Dendritic cell treated with granulocyte-macrophage colony-stimulating factor and Interleukin-4, amounts not matched to agents 40 ng/mL and 50 ng/mL, for 4 days (primary cell): ENCODE results near the gene SLC27A3.
"Not testable (repeated sequence)": the region's sequence is repeated elsewhere in the genome, so short reads cannot be mapped to it uniquely, and the experiment has no call there.

ENCODE experiments used
- H3K27ac Mint-ChIP-seq: one replicate; pipeline ENCODE4 v1.8.0; 2022; ENCODE audit warnings: mild to moderate bottlenecking, mixed read lengths
- H3K27me3 Mint-ChIP-seq: one replicate; pipeline ENCODE4 v1.8.0; 2022; ENCODE audit warnings: mild to moderate bottlenecking, mixed read lengths
- H3K36me3 Mint-ChIP-seq: one replicate; pipeline ENCODE4 v1.8.0; 2022; ENCODE audit warnings: low read depth, mixed read lengths
- H3K4me1 Mint-ChIP-seq: one replicate; pipeline ENCODE4 v1.8.0; 2022; ENCODE audit warnings: low read depth, mixed read lengths
- H3K4me3 Mint-ChIP-seq: one replicate; pipeline ENCODE4 v1.8.0; 2022; ENCODE audit warnings: mild to moderate bottlenecking, moderate library complexity, mixed read lengths
- H3K9me3 Mint-ChIP-seq: one replicate; pipeline ENCODE4 v1.8.0; 2022; ENCODE audit warnings: mixed read lengths
- intact Hi-C: fragments of 100-400 bp; cut with micrococcal nuclease; formaldehyde crosslinking; loops from one replicate; pipeline ENCODE4 v1.15.0; 2022

The SLC27A3 gene

DNA sequence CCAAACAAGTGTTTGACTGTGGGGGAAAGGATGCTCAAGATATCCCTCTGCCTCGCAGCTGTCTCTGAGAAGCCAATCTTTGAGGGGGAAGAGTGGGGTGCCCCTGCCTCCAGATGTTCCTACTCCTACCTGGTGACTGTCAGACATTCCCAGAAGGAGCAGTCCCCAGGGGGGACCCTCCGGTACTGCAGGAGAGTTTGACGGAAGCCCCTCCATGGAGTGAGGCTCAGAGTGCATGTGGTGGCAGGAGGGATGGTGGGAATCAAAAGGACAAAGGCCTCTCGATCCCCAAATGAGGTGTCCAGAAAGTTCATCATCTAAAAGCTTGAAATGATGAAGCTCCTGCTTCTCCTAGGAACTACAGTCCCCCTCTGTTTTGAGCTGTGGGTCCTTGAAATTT is 5.3 kb downstream of the SLC27A3 start:
- Mint-ChIP-seq H3K27ac (peak overlapping the region; percentile 83), H3K27me3 (no peaks in the 10 kb centered on the region), H3K4me1 (peaks cover 74% of the 10 kb centered on the region), H3K4me3 (no peak overlapping the region), H3K9me3 (no peaks in the 10 kb centered on the region), H3K36me3 (peaks cover 58% of the 10 kb centered on the region)
- intact Hi-C loops = no loop called here

DNA sequence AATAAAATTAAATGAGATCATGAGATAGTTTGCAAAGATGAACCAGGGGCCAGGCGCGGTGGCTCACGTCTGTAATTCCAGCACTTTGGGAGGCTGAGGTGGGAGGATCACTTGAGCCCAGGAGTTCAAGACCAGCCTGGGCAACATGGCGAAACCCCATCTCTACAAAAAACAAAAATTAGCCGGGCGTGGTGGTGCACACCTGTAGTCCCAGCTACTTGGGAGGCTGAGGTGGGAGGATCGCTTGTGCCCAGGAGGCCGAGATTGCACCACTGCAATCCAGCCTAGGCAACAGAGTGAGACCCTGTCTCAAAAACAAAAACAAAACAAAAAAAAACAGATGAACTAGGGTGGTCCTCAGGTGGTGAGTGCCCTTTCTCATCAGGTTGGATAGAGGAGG is 7.4 kb downstream of the SLC27A3 start:
- intact Hi-C loops, H3K27me3 Mint-ChIP-seq, H3K9me3 Mint-ChIP-seq: not testable (repeated sequence)
- H3K4me3 Mint-ChIP-seq = peak overlapping the region; percentile 83
- H3K4me1 Mint-ChIP-seq = peaks cover 61% of the 10 kb centered on the region
- peaks cover 37% of the 10 kb centered on the region for H3K36me3 Mint-ChIP-seq
- peak overlapping the region; percentile 93 for H3K27ac Mint-ChIP-seq

DNA sequence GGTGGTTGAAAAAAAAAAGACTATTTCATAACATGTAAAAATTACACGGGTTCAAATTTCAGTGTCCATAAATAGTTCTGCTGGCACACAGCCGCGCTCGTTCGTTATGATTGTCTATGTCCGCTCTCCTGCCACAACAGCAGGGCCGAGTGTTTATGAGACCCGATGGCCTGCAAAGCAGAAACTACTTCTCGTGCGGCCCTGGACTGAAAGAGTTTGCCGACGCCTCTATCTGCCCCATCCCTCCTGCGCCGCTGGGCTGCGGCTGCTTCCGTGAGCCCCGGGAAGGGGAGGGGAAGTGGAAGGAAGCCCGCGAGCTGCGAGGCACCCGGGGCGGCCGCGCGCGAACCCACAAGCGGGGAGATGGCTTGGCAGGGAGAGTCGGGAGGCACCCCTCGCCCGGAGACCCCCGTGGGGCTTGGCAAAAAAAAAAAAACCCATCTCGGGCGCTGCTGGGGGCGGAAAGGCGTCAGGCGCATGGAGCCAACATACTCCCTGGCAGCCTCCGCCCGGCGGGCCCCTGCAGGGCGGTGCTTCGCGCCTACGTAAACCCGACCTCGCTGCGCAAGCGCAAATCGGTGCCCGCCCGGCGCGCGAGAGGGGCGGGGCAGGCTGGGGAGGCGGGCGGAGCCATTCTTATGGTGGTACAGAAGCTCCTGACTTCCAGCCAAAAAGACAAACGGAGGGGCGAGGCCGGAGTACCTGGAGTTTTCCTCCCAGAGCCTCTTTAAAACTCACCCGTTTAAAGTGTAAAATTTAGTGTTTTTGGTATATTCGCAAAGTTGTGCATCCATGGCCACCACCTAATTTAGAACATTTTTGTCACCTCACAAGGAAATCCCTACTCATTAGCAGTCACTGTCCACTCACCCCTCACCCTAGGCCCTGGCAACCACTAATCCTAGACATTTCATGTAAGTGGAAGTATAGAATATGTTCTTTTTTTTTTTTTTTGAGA is 8.3 kb downstream of the SLC27A3 start:
- Mint-ChIP-seq H3K4me3 (peak overlapping the region; percentile 83), H3K27me3 (no peaks in the 10 kb centered on the region), H3K4me1 (peaks cover 58% of the 10 kb centered on the region), H3K36me3 (peaks cover 29% of the 10 kb centered on the region), H3K9me3 (no peaks in the 10 kb centered on the region), H3K27ac (peak overlapping the region; percentile 93)
- intact Hi-C loops = no loop called here

DNA sequence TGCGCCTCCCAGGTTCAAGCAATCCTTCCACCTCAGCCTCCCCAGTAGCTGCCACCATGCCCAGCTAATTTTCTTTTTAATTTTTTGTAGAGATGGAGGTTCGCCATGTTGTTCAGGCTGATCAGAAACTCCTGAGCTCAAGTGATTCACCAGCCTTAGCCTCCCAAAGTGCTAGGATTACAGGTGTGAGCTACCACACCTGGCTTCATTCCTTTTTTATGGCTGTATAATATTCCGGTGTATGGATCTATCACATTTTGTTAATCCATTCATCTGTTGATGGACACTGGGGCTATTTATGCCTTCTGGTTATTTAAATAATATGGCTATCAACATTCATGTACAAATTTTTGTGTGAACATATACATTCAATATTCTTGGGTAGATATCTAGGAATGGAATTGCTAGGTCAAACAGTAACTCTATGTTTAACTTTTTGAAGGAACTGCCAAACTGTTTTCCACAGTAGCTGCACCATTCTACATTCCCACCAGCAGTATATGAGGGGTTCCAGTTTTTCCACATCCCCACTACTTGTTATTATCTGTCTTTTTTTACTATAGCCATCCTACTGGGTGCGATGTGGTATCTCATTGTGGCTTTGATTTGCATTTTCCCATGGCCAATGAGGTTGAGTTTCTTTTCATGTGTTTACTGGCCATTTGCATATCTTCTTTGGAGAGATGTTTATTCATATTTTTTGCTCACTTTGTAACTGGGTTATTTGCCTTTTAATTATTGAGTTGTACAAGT is 11.0 kb downstream of the SLC27A3 start:
- H3K27ac Mint-ChIP-seq = no peak overlapping the region
- H3K36me3 Mint-ChIP-seq = peaks cover 2% of the 10 kb centered on the region
- H3K9me3 Mint-ChIP-seq = no peaks in the 10 kb centered on the region

DNA sequence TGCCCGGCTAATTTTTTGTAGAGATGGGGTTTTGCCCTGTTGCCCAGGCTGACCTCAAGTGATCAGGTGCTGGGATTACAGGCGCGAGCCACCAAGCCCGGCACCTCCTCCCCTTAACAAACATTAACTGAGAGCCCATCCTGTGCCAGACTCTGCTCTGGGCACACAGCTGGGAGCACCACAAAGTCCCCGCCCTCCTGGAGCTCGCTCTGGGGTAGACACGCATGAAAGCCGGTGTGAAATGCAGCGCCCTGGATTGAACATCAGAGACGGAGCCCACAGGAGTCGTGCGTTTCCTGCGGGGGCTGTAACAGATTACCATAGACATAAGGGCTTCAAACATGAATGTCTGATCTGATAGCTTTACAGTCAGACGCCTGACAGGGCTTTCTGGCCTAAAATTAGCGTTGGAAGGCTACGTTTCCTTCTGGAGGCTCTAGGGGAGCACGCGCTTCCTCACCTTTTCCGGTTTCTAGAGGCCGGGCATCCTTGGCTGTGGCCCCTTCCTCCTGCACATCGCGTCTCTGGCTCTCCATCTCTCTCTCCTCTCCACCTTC is 14.3 kb downstream of the SLC27A3 start:
- no peaks in the 10 kb centered on the region for H3K36me3 Mint-ChIP-seq
- H3K9me3 Mint-ChIP-seq = no peaks in the 10 kb centered on the region
- H3K4me1 Mint-ChIP-seq = peaks cover 68% of the 10 kb centered on the region
- H3K27me3 Mint-ChIP-seq = no peaks in the 10 kb centered on the region
- intact Hi-C loops = loop anchor here (2.0 to 10.0 kb wide), 2 partner anchors 15 to 155 kb away; partner anchors contain the start of gene DENND4B
- peak overlapping the region; percentile 79 for H3K4me3 Mint-ChIP-seq
- H3K27ac Mint-ChIP-seq = peak overlapping the region; percentile 90

More for the DNA sequence above, 11.0 kb downstream of the SLC27A3 start:
- Mint-ChIP-seq H3K4me1 (peaks cover 55% of the 10 kb centered on the region), H3K27me3 (no peaks in the 10 kb centered on the region), H3K4me3 (no peak overlapping the region)
- intact Hi-C loops = no loop called here

DNA sequence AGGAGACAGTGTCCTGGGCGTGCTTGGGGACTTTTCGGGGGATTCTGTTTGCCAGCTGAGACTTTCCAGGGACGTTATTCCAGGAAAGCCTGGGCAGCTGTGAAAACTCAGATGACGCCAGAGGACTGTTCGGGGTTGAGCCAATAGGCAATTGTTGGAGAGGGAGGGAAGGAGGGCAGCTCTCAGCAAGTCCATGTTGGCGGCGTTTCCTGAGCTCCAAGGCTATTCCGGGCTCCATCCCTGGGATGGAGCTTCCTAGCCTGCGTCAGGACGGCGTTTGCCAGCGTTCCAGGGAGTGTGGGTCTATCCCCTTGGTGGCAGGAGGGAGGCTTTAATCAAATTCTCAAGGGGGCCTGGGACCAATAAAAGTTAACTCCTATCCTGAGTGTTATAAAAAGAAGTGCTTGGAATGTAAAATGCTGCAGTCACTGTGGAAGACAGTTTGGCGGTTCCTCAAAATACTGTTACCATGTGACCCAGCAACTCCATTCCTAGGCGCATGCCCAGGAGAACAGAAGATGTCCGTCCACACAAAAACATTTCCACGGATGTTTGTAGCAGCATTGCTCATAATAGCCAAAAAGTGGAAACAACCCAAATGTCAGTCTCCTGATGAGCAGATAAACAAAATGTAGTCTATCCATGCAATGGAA is 15.2 kb downstream of the SLC27A3 start:
- intact Hi-C loops = loop anchor here (2.0 to 10.0 kb wide), 2 partner anchors 14 to 154 kb away; partner anchors contain the start of gene DENND4B
- H3K4me3 Mint-ChIP-seq = peak overlapping the region; percentile 79
- peak overlapping the region; percentile 90 for H3K27ac Mint-ChIP-seq
- H3K27me3 Mint-ChIP-seq = no peaks in the 10 kb centered on the region
- no peaks in the 10 kb centered on the region for H3K9me3 Mint-ChIP-seq
- no peaks in the 10 kb centered on the region for H3K36me3 Mint-ChIP-seq
- peaks cover 71% of the 10 kb centered on the region for H3K4me1 Mint-ChIP-seq

DNA sequence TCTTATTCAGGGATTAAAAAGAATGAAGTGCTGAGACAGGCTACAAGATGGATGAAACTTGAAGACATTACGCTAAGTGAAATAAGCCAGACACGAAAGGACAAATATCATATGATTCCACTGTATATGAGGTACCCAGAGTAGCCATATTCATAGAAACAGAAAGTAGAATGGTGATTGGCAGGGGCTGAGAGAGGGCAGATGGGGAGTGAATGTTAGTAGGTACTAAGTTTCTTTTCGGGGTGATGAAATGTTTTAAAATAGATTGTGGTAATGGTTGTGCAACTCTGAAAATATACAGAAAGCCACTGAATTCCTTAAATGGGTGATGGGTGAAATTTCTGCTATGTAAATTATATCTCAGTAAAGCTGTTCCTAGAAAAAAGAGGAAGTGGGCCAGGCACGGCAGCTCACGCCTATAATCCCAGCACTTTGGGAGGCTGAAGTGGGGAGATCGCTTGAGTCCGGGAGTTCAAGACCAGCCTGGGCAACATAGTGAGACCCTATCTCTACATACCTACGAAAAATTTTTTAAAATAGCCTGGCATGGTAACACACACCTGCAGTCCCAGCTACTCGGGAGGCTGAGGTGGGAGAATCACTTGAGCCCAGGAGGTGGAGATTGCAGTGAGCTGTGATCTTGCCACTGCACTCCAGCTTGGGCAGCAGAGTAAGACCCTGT is 15.9 kb downstream of the SLC27A3 start:
- H3K4me1 Mint-ChIP-seq = peaks cover 69% of the 10 kb centered on the region
- H3K36me3 Mint-ChIP-seq = no peaks in the 10 kb centered on the region
- peak overlapping the region; percentile 79 for H3K4me3 Mint-ChIP-seq
- no peaks in the 10 kb centered on the region for H3K9me3 Mint-ChIP-seq
- intact Hi-C loops = loop anchor here (2.0 to 10.0 kb wide), 2 partner anchors 14 to 154 kb away; partner anchors contain the start of gene DENND4B
- H3K27me3 Mint-ChIP-seq = no peaks in the 10 kb centered on the region
- peak overlapping the region; percentile 90 for H3K27ac Mint-ChIP-seq

DNA sequence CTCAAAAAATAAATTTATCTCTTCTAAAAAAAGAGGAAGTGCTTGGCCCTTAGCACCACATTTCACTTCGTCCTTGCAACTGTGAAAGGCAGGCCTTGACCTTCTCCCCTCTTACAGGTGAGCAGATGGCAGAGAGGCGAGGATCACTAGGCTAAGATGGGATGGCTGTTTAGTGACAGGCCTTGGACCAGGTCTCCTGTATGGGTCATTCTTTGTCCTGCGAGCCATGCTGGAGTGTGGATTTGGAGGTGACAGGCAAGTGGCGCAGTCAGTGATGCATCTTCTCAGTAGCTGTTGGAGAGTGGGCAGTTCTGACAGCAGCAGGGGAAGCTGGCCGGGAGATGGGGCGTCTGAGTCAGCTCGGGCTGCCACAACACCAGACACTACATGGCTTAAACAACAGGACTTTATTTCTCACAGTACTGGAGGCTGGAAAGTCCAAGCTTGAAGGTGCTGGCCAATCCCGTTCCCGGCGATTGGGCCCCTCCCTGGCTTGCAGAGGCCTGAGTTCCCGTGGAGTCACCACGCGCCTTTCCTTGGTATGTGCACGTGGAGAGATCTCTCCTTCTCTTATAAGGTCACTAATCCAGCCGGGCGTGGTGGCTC is 16.5 kb downstream of the SLC27A3 start:
- peak overlapping the region; percentile 90 for H3K27ac Mint-ChIP-seq
- intact Hi-C loops = loop anchor here (2.0 to 10.0 kb wide), 2 partner anchors 13 to 153 kb away; partner anchors contain the start of gene DENND4B
- no peaks in the 10 kb centered on the region for H3K36me3 Mint-ChIP-seq
- H3K4me1 Mint-ChIP-seq = peaks cover 74% of the 10 kb centered on the region
- H3K4me3 Mint-ChIP-seq = peak overlapping the region; percentile 79
- H3K9me3 Mint-ChIP-seq = no peaks in the 10 kb centered on the region
- no peaks in the 10 kb centered on the region for H3K27me3 Mint-ChIP-seq

DNA sequence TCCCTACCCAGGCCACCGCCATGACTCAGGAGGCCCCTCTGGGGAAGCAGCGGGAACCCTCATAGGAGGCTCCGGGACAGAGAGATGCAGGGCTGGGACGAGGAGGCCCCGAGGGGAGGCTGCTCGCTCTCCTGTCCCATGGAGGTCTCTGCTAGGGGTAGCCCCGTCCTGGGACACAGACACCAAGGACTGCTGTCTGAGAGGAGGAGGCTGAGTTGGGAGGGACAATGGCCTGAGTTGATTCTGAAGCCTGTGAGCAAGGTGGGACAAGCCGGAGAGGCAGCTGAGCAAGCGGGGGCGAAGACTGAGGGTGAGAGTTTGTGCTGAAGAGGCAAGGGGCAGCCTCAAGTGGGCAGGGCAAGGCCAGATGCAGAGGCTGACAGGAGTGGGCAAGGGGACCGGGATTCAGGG is 17.4 kb downstream of the SLC27A3 start:
- Mint-ChIP-seq H3K4me3 (no peak overlapping the region), H3K27me3 (no peaks in the 10 kb centered on the region), H3K27ac (peak overlapping the region; percentile 90), H3K4me1 (peaks cover 79% of the 10 kb centered on the region), H3K36me3 (no peaks in the 10 kb centered on the region), H3K9me3 (no peaks in the 10 kb centered on the region)
- intact Hi-C loops = loop anchor here (10.0 kb wide), 1 partner anchor 152 kb away; the partner anchor contains the start of gene DENND4B

DNA sequence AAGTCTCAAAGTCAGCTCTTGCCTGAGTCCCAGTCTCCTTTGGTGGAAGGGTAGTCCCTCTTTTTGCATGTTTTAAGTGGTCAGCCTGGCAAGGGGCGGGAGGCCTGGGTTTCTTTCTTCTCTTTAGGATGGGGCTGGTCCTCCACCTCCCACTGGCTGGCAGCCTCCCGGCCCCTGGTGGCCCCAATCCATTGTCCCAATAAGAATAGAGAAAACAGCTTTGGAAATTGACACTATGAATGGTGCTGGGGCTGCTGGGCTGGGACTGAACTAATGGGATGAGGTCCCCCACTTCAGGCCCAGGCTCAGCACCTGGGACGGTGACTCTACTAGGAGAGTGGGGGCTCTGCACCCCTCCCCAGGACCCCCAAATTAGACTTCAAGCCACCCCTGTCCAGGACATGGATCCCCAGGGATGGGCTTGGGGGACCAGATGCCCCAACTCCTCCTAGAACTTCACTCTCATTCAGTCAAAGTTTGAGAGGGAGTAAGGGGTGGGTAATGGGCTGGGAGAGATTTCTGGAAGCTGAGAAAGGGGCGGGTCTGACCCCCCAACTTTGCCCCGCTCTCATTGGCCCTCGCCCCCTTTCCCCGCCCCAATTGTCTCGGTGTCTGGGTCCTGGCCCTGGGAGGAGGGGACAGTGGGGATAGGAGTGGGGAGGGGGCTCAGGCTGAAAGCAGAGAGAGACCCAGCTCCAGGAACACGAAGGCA is 18.2 kb downstream of the SLC27A3 start:
- H3K4me3 Mint-ChIP-seq = no peak overlapping the region
- peak overlapping the region; percentile 90 for H3K27ac Mint-ChIP-seq

DNA sequence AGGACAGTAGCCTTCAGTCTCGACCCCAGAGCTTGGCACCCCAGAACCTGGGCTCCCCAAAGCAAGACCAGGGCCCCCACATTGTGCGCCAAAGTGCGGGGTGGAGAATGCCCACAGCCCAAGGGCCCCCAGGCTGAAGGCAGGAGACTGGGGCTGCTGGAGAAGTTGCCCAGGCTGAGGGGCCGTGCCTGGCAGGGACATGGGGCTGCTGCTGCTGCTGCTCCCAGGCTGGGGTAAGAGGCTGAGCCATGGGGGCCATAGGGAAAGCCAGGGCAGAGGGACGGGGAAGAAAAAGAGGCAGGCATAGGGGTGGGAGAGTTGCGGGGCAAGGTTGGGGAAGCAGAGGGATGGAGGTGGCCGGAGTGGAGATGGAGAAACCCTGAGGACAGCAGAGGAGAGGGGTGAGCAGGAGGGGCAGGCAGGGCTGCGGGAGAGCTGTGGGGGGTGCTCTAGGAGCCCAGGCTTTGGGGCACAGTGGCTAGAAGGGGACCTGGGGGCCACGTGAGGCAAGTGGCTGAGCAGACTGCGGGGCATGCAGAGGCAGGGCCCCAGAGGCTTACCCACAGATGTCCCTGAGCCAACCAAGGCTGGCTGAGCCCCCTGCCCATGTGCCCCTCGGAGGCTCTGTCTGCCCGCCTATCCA is 18.9 kb downstream of the SLC27A3 start:
- intact Hi-C loops = loop anchor here (10.0 kb wide), 1 partner anchor 151 kb away; the partner anchor contains the start of gene DENND4B
- H3K4me3 Mint-ChIP-seq = no peak overlapping the region
- peak overlapping the region; percentile 76 for H3K27ac Mint-ChIP-seq
- peaks cover under 1% of the 10 kb centered on the region for H3K36me3 Mint-ChIP-seq
- no peaks in the 10 kb centered on the region for H3K9me3 Mint-ChIP-seq
- peaks cover 68% of the 10 kb centered on the region for H3K4me1 Mint-ChIP-seq
- no peaks in the 10 kb centered on the region for H3K27me3 Mint-ChIP-seq

More for the DNA sequence above, 18.2 kb downstream of the SLC27A3 start:
- H3K4me1 Mint-ChIP-seq = peaks cover 75% of the 10 kb centered on the region
- H3K9me3 Mint-ChIP-seq = no peaks in the 10 kb centered on the region
- intact Hi-C loops = loop anchor here (10.0 kb wide), 1 partner anchor 151 kb away; the partner anchor contains the start of gene DENND4B
- no peaks in the 10 kb centered on the region for H3K27me3 Mint-ChIP-seq
- H3K36me3 Mint-ChIP-seq = no peaks in the 10 kb centered on the region
